ENCODE measurements around the gene USP48. TPM values are rescaled to one million over a fixed set of nuclear protein-coding genes. Genes with fewer than 3 reads are reported as not detected.
A peak's percentile ranks its signal among the peaks of the same experiment; 100 is the strongest.

The USP48 gene
- total and polyA plus RNA-seq, 2 donors (not counting 1 experiment from before 2014, with no cell fraction given), result 34.1 to 45.6 TPM

DNA sequence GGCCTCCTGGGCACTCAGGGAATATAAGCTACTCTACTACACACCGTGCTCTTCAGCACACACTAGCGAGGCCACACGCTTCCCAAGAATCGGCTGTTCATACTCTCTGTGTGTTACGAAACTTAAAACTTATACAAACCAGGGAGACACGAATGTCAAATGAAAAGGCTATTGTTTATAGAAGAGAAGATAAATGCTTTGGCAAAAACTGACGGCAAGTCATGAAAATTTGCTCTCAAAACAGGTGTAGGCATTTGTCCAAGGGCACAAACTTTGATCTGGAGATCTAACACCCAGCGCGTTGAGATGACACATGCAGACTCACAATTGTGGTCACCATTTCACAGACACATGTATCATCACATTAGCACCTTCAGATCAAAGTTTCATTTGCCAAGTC is 46.1 kb downstream of the USP48 start:
- Histone ChIP-seq H2AFZ (ENCODE audit: low read length) (no peak overlapping the region), H3K4me1 (ENCODE audit: control insufficient read depth, extremely low read depth, insufficient read depth, low read length) (no peaks in the 10 kb centered on the region), H3K36me3 (ENCODE audit: control insufficient read depth, insufficient read depth, low read length) (peaks cover 2% of the 10 kb centered on the region), H3K27ac (ENCODE audit: insufficient read depth, low read length) (no peak overlapping the region), H3K9me3 (ENCODE audit: control insufficient read depth, insufficient read depth, low read depth, low read length) (no peaks in the 10 kb centered on the region), H3K4me3 (replicated peaks in 1 of 4; ENCODE audit: control extremely low read depth in 1 of 4, insufficient read depth in 1 of 4, low read depth in 3 of 4, low read length in 4 of 4) (no peak overlapping the region), H4K20me1 (ENCODE audit: control insufficient read depth, extremely low read depth, insufficient read depth, low read length) (no peaks in the 10 kb centered on the region), H3K79me2 (ENCODE audit: control insufficient read depth, insufficient read depth, low read length) (no peaks in the 10 kb centered on the region), H3K9ac (ENCODE audit: insufficient read depth, low read length) (no peak overlapping the region), H3K27me3 (ENCODE audit: control insufficient read depth, insufficient read depth, low read length) (no peaks in the 10 kb centered on the region), H3K4me2 (ENCODE audit: extremely low read depth, insufficient read depth, low read length) (no peak overlapping the region)
- TF ChIP-seq, protein P1, sequence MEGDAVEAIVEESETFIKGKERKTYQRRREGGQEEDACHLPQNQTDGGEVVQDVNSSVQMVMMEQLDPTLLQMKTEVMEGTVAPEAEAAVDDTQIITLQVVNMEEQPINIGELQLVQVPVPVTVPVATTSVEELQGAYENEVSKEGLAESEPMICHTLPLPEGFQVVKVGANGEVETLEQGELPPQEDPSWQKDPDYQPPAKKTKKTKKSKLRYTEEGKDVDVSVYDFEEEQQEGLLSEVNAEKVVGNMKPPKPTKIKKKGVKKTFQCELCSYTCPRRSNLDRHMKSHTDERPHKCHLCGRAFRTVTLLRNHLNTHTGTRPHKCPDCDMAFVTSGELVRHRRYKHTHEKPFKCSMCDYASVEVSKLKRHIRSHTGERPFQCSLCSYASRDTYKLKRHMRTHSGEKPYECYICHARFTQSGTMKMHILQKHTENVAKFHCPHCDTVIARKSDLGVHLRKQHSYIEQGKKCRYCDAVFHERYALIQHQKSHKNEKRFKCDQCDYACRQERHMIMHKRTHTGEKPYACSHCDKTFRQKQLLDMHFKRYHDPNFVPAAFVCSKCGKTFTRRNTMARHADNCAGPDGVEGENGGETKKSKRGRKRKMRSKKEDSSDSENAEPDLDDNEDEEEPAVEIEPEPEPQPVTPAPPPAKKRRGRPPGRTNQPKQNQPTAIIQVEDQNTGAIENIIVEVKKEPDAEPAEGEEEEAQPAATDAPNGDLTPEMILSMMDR (conservative IDR thresholded peaks at IDR 0.05 in 1 of 2, IDR thresholded peaks at IDR 0.05 in 1 of 2; ENCODE audit: low read depth in 1 of 2, low read length in 2 of 2), result no peak
- no peak for TF ChIP-seq EZH2 (IDR thresholded peaks at IDR 0.05; ENCODE audit: low read length, missing control alignments)
- no peak for DNase-seq (ENCODE audit: low read depth in 2 of 2)

DNA sequence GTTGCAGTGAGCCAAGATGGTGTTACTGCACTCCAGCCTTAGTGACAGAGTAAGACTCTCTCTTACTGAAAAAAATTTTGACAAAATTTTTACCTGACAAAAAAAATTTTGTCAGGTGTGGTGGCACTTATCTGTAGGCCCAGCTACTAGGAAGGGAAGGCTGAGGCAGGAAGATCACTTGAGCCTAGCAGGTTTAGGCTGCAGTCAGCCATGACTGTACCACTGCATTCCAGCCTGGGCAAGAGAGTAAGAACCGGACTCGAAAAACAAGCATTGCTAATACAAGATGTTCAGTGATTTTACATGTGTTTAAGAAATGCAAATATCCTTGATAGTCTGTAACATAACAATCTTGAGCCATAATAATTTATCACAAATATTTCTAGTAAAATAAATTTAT is 46.9 kb downstream of the USP48 start:
- Histone ChIP-seq H3K9me3 (ENCODE audit: control insufficient read depth, insufficient read depth, low read depth, low read length) (no peaks in the 10 kb centered on the region), H4K20me1 (ENCODE audit: control insufficient read depth, extremely low read depth, insufficient read depth, low read length) (no peaks in the 10 kb centered on the region), H3K4me3 (replicated peaks in 1 of 4; ENCODE audit: control extremely low read depth in 1 of 4, insufficient read depth in 1 of 4, low read depth in 3 of 4, low read length in 4 of 4) (no peak overlapping the region), H3K79me2 (ENCODE audit: control insufficient read depth, insufficient read depth, low read length) (no peaks in the 10 kb centered on the region), H3K27me3 (ENCODE audit: control insufficient read depth, insufficient read depth, low read length) (no peaks in the 10 kb centered on the region), H2AFZ (ENCODE audit: low read length) (no peak overlapping the region), H3K36me3 (ENCODE audit: control insufficient read depth, insufficient read depth, low read length) (peaks cover 2% of the 10 kb centered on the region), H3K27ac (ENCODE audit: insufficient read depth, low read length) (no peak overlapping the region), H3K4me1 (ENCODE audit: control insufficient read depth, extremely low read depth, insufficient read depth, low read length) (no peaks in the 10 kb centered on the region), H3K4me2 (ENCODE audit: extremely low read depth, insufficient read depth, low read length) (no peak overlapping the region), H3K9ac (ENCODE audit: insufficient read depth, low read length) (no peak overlapping the region)
- TF ChIP-seq, protein P1 (conservative IDR thresholded peaks at IDR 0.05 in 1 of 2, IDR thresholded peaks at IDR 0.05 in 1 of 2; ENCODE audit: low read depth in 1 of 2, low read length in 2 of 2), result no peak
- no peak for TF ChIP-seq EZH2 (IDR thresholded peaks at IDR 0.05; ENCODE audit: low read length, missing control alignments)
- DNase-seq (ENCODE audit: low read depth in 2 of 2), result no peak

DNA sequence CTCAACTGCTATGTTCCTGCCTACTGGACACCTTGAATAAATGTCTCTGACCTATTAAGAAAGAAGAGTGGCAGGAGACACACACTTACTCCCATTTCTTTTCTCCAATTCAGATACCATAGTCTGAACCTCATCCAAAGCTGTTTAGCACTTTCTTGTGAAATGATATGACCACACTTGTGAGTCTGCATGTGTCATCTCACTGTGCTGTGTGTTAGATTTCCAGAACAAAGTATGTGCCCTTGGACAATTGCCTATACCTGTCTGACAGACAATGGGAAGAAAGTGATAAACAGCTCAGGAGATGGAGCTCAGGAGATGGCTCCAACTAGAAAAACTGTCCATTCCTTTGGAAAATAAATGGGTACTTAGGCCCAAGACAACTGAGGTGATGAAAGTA is 48.4 kb downstream of the USP48 start:
- H3K4me1 ChIP-seq (ENCODE audit: control insufficient read depth, extremely low read depth, insufficient read depth, low read length), result no peaks in the 10 kb centered on the region
- H3K27ac ChIP-seq (ENCODE audit: insufficient read depth, low read length), result no peak overlapping the region
- no peak overlapping the region for H2AFZ ChIP-seq (ENCODE audit: low read length)
- H3K4me3 ChIP-seq (replicated peaks in 1 of 4; ENCODE audit: control extremely low read depth in 1 of 4, insufficient read depth in 1 of 4, low read depth in 3 of 4, low read length in 4 of 4), result no peak overlapping the region
- TF ChIP-seq, protein P1 (conservative IDR thresholded peaks at IDR 0.05 in 1 of 2, IDR thresholded peaks at IDR 0.05 in 1 of 2; ENCODE audit: low read depth in 1 of 2, low read length in 2 of 2), result no peak
- TF ChIP-seq EZH2 (IDR thresholded peaks at IDR 0.05; ENCODE audit: low read length, missing control alignments), result no peak
- no peak overlapping the region for H3K4me2 ChIP-seq (ENCODE audit: extremely low read depth, insufficient read depth, low read length)
- peak in 1 of 2 donors; percentile 6 for DNase-seq (ENCODE audit: low read depth in 2 of 2)
- no peak overlapping the region for H3K9ac ChIP-seq (ENCODE audit: insufficient read depth, low read length)
- H3K79me2 ChIP-seq (ENCODE audit: control insufficient read depth, insufficient read depth, low read length), result no peaks in the 10 kb centered on the region
- no peaks in the 10 kb centered on the region for H4K20me1 ChIP-seq (ENCODE audit: control insufficient read depth, extremely low read depth, insufficient read depth, low read length)
- H3K36me3 ChIP-seq (ENCODE audit: control insufficient read depth, insufficient read depth, low read length), result peaks cover 2% of the 10 kb centered on the region
- H3K9me3 ChIP-seq (ENCODE audit: control insufficient read depth, insufficient read depth, low read depth, low read length), result no peaks in the 10 kb centered on the region
- H3K27me3 ChIP-seq (ENCODE audit: control insufficient read depth, insufficient read depth, low read length), result no peaks in the 10 kb centered on the region
